ENCODE data around the gene YIF1A.
A peak's percentile ranks its signal among the peaks of the same experiment; 100 is the strongest.

Gene YIF1A, protein sequence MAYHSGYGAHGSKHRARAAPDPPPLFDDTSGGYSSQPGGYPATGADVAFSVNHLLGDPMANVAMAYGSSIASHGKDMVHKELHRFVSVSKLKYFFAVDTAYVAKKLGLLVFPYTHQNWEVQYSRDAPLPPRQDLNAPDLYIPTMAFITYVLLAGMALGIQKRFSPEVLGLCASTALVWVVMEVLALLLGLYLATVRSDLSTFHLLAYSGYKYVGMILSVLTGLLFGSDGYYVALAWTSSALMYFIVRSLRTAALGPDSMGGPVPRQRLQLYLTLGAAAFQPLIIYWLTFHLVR

DNA sequence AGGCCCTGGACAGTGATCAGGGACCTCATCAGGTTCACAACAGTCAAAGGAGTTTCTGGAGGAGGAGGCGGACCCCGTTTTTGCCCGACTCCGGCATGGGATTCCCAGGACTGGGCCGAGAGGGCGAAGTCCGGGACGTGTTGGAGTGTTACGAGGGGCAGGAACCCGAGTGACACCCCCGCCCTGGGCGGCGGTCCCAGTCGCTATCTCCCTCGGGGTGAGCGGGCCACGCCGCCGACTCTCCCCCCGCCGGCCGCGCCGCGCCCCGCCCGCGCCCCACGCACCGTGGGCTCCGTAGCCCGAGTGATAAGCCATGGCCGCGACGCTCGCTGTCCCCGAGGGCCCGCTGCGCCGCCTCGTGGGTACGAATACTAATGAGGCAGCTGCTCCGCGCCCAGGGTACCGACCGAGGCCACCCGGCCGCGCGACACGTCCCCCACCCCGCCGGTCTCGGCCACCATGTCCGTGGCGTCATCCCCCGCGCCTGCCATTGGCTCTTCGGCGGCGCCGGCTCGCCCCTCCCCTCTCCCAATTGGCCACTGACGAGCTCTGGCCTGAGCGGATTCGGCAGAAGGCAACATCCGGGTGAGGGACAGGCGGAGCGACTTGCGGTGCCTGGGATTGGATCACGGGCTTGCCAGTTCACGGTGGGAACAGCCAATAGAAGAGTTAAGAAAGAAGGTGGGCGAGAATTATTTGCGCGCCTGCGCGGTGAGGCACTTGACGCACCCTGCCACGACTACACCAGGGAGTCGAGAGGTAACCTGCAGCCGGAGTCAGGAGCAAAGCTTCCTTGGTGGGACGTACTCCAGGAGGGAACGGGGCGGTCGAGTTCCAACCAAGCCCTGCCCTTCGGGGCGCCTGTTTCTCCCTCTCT, at the start of gene YIF1A:
Gene YIF1A, minus strand, starts transcription at position 473 of the 877 bp plus-strand sequence. Its CDS starts 158 bp downstream, at position 315.
- peak; percentile 98 for DNase-seq

DNA sequence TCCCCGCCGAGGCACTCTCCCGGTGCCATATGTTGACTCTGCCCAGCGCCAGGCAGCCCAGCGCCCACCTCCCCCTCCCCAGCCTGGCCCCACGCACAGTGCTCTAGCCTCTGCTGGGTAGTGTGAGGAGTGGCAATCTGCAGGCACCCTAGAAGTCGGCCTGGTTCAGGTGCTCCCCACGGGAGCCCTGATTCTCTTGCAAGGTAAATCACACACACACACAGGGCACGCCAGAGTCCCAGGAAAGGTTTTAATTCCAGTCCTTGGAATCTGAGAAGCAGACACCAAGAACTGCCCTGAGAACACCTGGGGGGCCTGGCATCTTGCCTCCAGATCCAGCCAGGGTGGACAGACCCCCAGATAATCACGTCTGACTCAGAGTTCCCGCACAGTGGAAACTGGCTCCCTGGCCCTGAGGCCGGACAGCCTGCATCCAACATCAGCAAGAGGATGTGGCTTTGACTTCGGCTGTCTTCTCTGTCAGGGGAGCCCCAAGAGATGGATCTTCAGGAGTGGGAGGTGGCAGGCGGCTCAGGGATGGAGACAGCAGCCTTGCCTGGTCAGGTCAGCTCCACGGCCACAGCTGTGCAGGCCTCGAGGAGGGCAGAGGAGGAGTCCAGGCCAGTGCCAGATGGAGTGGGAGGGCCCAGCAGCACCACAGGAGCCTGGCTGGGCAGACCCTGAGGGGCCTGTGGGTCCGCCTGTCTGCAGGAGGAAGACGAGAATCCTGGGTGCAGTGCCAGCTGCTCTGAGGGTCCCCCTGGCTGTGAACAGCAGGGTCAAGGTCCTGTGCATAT, 48.4 kb upstream of the YIF1A start:
- peak; percentile 37 for DNase-seq

DNA sequence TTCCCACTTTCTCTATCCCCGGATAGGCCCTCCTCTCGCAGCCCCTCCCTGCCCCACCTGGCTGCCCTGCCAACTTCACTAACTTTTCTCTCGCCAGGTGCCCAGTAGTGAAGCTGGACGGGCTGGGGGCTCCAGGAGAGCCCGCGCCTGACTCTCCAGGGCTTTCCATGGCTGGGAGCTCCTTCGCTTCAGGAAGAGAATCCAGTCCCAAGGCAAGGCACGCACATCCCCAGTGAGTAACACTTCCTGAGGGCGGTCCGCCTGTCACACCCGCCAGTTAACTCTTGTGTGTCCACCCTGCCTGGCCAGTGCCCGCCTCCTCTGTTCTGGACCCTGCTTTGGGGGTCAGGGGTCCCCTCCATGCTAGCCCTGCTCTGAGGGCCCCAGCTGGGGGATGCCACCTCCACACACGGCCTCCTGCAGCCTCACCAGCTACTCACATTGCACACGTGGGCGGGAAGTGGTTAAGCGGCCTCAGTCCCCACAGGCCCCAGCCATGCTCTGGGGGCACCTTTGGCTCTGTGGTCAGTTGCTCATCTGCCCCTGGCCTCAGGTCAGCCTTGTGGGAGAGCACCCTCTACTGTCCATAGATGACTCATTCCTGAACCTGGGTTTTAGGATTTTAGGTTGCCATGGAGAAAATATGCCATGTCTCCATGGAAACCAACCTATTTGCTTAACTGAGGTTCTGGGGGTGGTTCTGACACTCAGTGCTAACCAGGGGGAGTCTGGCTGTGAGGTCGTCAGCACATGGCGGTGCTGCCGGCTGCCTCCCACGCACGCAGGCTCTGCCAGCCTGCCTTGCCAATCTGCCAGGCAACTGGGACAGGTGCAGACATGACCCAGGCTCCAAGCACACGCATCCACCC, 47.5 kb upstream of the YIF1A start, which contains the start of gene RIN1:
Gene RIN1, minus strand, starts transcription at position 201 of the 869 bp plus-strand sequence. Its CDS starts 32 bp downstream, at position 169.
- peak; percentile 99 for DNase-seq

DNA sequence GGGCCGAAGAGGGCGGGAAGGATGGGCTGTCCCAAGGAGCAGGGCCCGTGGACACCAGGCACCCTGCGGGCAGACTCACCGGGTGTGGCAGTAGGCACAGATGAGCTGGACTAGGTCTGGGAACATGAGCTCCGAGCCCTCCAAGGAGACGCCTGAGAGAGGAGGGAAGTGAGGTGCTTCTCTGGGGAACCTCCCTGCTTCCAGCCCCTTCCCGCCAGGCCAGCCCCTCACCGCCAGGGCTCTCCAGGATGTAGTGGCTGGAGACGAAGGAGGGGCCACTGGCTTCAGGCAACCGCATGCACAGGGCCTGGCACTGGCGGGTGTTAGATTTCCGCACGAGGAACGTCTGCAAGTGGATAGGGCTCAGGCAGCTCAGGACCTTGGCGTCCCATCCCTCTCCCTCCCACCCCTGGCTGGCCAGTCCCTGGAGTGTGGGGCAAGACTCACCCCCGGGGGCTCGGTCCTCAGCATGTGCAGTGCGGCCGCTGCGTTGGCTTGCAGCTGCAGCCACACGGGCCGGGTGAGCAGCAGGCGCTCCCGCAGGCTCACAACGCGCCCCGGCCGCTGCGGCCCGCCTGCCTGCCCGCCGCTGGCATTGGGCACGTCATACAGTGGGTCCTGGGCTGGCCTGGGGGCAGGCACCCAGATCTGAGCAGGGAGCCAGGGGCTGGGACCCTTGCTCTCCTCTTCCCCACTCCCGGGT, 46.7 kb upstream of the YIF1A start:
- peak; percentile 56 for DNase-seq

DNA sequence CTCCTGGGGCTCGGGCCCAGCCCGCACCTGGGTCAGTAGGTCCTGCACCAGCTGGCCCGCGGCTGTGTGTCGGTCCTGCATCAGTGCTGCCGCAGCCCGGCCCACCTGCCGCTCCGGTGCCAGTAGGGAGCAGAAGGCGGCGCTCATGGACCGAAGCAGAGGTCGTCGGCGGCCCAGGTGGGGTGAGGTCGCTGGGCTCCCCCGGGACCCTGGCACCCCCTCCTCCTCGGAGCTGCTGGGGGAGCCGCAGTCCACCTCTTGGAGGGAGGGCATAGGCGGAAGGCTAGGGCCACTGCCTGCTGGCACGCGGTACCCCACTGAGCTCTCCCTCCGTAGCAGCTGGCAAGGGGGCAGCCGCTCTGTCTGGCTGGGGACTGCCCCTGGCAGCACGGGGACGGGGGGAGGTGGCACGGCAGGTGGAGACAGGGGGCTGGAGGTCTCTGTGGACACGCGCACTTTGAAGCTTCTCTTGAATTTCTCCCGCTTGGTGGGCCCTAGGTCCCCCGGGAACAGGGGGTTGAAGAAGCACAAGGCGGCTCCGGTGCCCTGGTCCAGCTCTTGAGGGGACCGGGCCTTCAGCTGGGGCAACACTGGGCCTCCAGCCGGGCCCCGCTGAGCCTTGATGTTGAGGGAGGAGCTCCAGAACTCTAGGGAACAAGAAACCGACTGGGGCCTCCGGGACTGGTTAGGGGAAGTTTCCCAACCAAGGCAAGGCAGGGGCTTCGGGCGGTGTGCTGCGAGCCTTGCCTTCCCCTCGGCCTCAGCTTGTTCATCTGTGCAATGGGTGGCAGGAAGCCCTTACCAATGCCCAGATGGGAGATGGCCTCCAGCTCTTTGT, 45.9 kb upstream of the YIF1A start:
- DNase-seq, result no peak

DNA sequence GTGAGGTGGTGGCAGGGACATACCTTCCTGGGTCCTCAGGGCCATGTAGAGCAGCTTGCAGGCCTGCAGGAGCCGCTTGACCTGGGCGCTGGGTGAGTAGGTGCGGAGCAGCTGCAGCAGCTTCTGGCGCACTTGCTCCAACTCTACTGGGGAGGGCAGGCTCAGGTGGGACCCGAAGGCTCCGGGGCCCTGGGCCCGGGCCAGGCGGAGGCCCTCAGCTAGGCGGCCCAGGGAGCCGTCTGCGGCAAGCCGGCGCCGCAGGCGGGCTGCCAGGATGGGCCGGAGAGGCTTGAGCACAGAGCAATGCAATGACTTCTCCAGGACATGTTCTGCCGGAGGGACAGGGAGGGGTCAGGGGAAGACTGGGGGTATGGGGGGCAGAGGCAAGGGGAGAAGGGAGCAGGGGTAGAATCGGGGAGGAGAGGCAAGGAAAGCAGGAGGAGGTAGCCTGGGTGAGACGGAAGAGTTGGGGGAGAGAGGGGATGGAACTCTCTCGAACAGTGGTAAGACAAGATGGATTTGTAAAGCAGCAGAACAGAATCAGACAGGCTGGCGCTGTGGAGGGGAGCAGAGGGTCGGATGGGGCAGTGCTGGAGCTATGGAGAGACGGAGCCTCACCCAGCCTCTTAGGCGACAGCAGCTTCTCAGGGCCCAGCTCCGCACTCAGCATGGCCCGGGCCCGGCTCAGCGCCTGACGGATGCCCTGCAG, 45.1 kb upstream of the YIF1A start:
- DNase-seq, result no peak

DNA sequence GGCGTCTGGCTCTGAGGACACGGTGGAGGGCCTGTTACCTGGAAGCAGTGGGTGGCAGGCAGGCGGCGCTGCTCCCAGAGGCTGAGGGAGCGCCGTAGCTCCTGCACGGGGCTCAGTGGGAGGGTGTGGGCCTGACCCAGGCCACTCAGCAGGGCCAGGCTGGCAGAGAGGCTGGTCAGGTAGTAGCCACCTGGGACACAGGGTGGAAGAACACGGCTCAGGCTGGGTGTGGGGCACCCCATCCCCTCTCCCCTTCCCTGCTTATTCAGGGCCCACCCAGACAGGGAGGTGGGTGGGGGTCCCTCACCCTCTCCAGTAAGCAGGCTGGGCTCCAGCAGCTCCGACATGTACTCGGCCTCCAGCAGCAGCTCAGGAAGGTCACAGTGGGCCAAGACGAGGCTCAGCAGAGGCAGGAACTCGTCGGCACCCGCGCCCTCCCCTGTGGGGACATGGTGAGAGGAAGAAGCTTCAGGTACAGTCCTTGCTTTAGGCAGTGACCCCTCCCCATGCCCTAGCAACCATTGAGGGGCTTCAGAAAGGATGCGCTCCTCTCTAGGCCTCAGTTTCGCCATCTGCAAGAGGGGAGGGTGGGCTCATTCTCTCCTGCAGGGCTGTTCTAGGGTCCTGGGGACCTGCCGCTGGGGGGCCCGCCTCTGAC, 44.4 kb upstream of the YIF1A start:
- no peak for DNase-seq

DNA sequence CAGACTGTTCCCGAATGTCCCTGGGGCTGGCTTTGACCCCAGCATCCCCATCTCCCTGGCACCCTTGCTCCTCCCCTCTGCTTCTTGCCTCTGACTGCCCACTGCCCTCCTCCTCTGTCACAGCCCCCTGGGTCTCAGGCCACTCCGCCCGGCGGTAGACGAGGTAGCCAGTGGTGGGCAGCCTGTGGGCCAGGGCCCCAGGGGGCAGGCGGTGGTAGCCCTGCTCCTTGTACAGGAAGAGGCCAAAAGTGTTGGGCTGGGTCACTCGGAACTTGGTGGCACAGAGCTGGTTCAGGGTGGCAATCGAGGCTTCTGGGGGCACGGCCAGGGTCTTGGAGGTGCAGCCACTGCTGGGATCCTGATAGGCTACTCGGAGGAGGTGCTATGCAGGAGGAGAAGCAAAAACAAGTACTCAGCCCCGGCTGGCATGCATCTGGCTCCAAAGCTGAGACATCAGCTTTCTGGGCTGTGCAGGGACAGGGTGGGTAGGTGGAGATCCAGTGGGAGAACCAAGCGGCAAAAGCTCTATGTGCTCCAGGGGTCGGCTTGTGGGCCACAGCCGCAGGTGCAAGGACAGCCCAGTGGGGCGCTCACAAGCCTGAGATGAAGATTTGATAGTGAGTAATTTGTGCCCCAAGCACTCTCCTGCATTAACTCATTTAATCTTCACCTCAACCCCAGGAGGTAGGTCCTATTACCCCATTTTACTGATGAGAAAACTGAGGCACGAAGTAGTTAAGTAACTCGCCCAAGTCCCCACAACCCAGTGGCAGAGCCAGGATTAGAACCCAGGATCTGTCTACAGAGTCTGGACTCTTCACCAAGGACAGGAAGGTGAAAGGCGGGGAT, 43.7 kb upstream of the YIF1A start:
- no peak for DNase-seq

DNA sequence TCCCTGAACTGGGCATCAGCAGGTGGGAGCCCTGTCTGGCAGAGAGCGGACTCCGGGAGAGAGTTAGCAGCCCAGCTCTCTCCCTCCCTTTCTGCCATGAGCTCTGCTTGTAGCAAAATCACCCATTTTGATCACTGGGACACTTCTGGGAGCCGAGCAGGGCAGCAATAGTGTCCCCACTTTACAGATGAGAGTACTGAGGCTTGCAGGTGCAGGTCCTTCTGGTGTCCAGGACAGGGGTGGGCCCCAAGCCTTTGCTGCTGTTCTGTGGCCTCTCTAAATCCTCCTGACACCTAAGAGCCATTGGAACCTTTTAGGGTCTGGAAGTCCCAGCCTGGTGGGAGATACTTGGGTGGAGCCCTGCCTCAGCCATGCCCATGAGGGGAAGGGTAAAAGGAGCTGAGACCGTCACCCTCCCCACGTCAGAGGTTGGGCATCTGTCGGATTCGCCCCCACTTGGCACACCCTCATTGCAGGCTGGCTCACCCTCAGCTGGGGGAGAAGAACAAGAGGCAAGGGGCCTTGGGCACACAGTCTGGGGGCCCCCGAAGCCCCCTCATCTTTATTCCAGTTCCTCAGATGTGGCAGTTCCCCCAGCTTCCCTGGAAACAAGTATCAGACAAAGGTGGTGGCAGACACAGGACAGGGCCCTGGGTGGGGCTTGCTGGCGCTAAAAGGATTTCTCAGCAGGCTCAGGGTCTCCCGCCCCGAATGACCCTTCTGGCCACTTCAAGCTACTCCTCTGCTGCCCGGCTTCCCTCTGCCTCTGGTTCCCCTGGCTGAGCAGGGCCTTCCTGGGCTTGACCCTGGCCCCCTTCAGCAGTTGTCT, 42.8 kb upstream of the YIF1A start:
- DNase-seq, result no peak

DNA sequence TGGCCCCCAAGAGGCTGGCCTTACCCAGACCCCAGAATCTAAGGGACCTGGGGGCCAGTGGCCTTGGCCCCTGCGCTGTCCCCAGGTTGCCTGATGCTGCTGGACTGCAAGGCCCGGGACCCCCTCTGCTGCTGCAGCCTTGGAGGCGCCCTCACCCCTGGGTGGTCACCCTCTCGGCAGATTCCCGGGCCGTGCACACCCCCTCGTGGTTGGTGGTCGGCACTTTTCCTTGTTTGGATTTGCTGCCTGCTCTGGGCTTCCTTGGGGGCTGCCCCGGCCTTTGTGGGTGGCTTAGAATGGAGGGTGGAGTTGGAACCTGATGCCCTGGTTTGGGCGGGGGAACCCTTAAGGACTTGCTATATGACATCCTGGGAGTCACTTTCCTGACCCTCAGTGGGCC, 42.0 kb upstream of the YIF1A start:
- no peak for DNase-seq

DNA sequence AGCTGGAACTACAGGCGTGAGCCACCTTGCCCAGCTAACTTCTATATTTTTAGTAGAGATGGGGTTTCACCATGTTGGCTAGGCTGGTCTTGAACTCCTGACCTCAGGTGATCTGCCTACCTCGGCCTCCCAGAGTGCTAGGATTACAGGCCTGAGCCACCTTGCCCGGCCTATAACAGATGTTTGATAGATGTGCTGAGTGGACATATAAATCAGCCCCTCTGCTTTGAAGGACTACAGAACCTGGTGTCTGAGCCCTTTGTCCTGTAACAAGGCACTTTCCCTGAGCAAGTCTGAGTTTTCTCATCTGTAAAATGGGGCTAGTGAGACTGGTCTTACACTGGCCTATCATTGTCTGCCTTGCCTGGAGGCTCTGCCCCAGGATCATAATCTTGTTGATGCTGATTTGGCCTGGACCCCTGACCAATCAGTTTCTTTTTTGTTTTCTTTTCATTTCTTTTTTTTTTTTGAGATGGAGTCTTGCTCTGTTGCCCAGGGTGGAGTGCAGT, 40.3 kb upstream of the YIF1A start:
- no peak for DNase-seq

DNA sequence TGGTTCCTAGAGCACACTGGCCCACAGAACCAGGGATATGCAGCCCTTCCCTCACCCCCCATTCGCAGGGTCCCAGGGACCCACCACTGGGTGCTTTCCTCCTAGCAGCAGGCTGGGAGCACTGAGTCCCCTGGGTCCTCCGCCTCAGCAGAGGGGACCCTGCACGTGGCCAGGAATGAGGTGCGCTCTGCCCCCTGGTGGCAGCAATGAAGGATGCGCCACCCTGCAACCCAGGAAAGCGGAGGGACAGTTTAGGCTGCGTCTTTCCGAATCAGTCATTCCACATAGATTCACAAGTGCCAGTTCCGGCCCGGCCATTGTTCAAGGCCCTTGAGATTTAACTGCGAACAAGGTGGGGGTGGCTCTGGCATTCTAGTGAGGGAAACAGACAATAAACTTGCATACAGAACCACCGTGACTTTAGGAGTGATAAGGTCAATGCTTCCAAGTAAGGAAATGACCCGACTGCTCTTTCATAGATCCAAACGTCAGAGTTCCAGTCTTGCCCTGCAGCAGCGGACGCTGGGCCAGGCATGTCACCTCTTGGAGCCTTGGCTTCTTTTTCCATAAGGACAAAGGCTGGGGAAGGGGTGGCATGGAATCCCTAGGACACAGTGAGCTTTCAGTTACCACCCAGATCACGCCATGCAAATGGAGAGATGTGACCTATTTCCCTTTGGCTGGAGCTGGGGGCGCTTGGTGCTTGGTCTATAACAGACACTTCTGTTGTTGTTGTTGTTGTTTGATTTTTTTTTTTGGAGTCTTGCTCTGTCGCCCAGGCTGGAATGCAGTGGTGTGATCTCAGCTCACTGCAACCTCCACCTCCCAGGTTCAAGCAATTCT, 39.6 kb upstream of the YIF1A start:
- peak; percentile 76 for DNase-seq

DNA sequence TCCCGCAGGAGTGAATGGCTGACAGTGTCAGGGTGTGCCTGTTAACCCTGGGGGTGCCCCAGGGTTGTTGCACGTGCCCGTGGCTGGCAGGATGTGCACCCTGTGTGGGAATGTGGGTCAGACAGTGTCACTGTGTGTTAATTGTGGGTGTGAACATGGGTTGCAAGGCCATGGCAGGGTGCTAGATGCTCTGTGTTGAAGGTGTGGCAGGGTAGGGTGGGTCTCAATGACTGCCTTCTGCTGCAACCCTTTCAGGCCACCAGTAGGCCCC, 39.0 kb upstream of the YIF1A start:
- no peak for DNase-seq

DNA sequence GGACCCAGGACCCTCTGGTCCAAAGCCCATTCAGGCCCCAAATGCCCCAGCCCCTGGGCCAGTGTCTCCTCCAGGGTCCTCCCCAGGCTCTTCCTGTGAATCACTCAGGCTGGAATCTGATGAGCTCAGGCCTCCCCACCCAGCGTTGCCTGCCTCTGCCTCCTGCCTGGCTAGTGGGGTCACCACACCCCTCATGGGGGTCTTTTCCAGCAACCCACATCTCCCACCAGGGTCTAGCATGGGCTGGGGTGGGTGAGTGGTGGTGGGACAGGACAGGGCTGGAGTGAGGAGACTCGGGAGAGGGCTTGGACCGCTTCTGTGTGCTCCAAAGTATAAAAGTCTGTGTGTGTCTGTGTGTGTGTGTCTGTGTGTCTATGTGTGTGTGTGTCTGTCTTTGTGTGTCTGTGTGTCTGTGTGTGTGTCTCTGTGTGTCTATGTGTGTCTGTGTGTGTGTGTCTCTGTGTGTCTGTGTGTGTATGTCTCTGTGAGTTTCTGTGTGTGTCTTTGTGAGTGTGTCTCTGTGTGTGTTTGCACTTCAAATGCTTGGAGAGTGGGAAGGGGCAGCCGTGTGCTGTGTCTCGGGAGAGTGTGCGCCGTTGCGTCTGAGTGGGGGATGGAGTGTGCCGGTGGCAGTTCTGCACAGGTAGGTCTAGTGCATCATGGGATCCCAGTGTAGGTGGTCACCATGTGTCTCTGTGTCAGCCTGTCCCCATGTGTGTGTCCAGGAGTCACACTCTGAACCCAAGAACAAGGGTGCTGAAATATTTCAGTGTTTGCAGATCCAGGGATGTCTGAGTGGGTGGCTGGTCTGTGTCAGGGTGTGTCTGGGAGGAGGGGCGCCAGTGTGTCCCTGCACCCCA, 38.5 kb upstream of the YIF1A start:
- peak; percentile 42 for DNase-seq
